Mucosa of rectum (tissue), 2 donors: Measurements from ENCODE around the gene ADORA3.
A peak's percentile ranks its signal among the peaks of the same experiment; 100 is the strongest.
"Not testable (repeated sequence)": the region's sequence is repeated elsewhere in the genome, so short reads cannot be mapped to it uniquely, and the experiment has no call there.

ENCODE experiments used
- H3K27ac ChIP-seq, 2 donors: one replicate each; pipeline ENCODE4 v1.7.0; 2013; ENCODE audit warnings: inconsistent platforms in 2 of 2, low read depth in 2 of 2, low read length in 2 of 2
- H3K27me3 ChIP-seq, 2 donors: one replicate each; pipeline ENCODE4 v1.7.0; 2013; ENCODE audit warnings: low read length in 2 of 2; ENCODE audit not compliant: control insufficient read depth in 2 of 2, insufficient read depth in 2 of 2
- H3K36me3 ChIP-seq, 2 donors: one replicate each; pipeline ENCODE4 v1.7.0; 2013; ENCODE audit warnings: low read length in 2 of 2; ENCODE audit not compliant: control insufficient read depth in 2 of 2, insufficient read depth in 2 of 2
- H3K4me1 ChIP-seq, 2 donors: one replicate each; pipeline ENCODE4 v1.7.0; 2013; ENCODE audit warnings: low read length in 2 of 2, mild to moderate bottlenecking in 1 of 2; ENCODE audit not compliant: control insufficient read depth in 2 of 2, insufficient read depth in 2 of 2
- H3K4me3 ChIP-seq, 2 donors: one replicate each; pipeline ENCODE4 v1.7.0; 2013; ENCODE audit warnings: low read length in 2 of 2
- H3K9ac ChIP-seq, 2 donors: one replicate each; pipeline ENCODE4 v1.7.0; 2013; ENCODE audit warnings: low read length in 2 of 2, low read depth in 1 of 2, mild to moderate bottlenecking in 1 of 2
- H3K9me3 ChIP-seq, 2 donors: one replicate each; pipeline ENCODE4 v1.7.0; 2013; ENCODE audit warnings: low read length in 2 of 2; ENCODE audit not compliant: control insufficient read depth in 2 of 2
- donor health status: healthy.
- donor health status: Normal muscosa, but diverticular disease.

ADORA3 gene

DNA sequence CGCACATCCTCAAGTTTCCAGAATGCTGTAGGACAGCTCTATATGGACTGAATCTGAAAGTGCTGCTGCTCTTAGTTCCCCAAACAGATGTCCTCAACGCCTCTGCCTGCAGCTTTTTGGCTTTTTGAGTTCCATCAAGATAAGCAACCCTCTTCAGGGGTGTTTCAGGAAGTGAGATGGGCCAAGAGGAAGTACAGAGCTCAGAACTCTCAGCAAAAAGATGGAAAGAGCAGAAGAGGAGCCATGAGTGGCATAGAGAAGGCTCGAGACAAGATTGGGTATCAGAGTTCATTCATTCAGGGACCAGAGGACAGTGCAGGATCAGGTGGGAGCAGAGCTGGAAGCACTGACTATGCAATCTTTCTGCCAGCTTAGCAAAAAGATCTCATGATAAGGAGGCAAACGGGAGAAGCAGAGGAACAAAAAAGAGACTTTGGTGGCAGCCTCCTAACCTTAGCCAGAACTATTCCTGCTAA lies at the start of gene ADORA3, which contains the start of gene TMIGD3:
TSS of gene ADORA3 (minus strand) at position 49 of the 476 bp plus-strand sequence. CDS start 279 bp downstream, outside the sequence.
TSS of gene TMIGD3 (minus strand) at position 49 of the 476 bp plus-strand sequence. CDS start 279 bp downstream, outside the sequence.
- H3K36me3 ChIP-seq = no peaks in the 10 kb centered on the region
- H3K4me3 ChIP-seq = peak within 1 kb of the TSS; percentile 2 to 14
- peaks cover 23 to 29% of the 10 kb centered on the region in 2 donors for H3K4me1 ChIP-seq
- H3K9me3 ChIP-seq = no peaks in the 10 kb centered on the region
- H3K27ac ChIP-seq = peak within 1 kb of the TSS; percentile 67 to 74
- H3K9ac ChIP-seq = no peak within 1 kb of the TSS
- no peaks in the 10 kb centered on the region for H3K27me3 ChIP-seq

DNA sequence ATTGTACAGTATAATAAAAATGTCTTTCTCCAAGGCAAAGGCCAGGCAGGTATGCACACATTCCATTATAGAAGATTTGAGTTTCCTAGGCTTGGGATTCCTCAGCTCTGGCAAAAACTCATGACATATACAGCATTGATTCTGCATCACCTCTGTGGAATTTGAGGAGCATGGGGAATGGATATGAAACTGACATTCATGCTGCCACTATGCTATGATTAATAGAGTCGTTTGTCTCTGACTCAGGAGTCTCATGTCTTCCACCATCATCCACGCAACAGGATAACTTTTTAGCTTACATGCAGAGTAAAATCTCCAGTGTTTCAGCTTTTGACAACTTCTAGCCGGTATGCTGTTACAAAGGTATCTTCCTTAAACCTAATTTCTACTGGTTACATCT lies 49.8 kb upstream of the ADORA3 start:
- no peaks in the 10 kb centered on the region for H3K36me3 ChIP-seq
- no peak overlapping the region for H3K9ac ChIP-seq
- no peaks in the 10 kb centered on the region for H3K27me3 ChIP-seq
- H3K9me3 ChIP-seq = no peaks in the 10 kb centered on the region
- H3K27ac ChIP-seq = no peak overlapping the region
- H3K4me3 ChIP-seq = no peak overlapping the region
- H3K4me1 ChIP-seq = no peaks in the 10 kb centered on the region

DNA sequence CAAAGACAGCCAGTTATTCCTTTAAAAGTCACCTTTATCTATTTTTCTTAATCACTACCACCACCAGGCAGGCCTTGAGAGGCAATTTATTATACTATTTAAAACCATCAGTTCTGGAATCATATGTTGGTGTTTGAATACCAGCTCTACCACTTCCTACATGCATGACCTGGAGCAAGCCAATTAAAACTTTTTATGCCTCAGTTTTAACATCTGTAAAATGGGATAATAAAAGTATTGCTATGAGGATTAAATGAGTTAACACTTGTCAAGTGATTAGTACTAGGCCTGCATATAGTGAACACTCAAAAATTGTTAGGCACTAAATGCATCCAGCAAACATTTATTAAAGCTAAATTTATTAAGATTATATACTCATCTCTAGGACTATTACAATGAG lies 49.2 kb upstream of the ADORA3 start:
- H3K36me3 ChIP-seq = no peaks in the 10 kb centered on the region
- no peak overlapping the region for H3K27ac ChIP-seq
- no peaks in the 10 kb centered on the region for H3K9me3 ChIP-seq
- H3K4me1 ChIP-seq = no peaks in the 10 kb centered on the region
- no peak overlapping the region for H3K4me3 ChIP-seq
- no peak overlapping the region for H3K9ac ChIP-seq
- H3K27me3 ChIP-seq = no peaks in the 10 kb centered on the region

DNA sequence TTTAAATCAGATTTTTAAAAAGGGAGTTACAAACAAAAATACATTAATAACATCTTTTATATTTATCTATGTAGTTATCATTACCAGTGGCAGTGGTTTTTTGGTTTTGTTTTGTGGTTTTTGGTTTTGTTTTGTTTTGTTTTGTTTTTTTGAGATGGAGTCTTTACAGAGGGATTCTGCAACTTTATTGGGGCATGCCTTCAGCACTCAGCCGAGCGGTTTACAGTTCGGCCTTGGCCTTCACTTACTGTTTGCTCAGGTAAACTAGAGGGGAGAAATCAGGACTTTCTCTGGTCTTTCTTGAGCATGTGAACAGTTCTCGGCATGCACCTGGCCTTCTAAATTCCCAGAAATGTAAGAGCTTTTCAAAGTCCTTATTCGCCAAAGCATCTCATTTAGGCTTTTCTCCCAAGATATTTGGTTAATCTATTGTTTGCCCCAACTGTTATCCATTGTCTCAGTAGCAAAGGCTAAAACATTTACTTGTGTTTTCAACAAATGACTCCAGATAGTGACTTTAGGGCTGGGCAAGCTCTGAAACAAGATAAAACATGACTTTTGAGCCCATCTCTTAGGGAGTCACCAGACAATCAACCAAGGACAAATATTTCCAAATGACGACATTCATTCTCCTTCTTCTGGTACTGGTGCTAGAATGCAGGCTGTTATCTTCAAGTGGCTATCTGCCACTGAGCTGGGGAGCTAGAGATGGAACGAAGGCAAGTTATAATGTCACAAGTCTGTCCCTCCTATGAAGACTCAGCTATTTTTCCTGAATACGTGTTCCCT lies 48.4 kb upstream of the ADORA3 start:
- no peak overlapping the region for H3K27ac ChIP-seq
- no peak overlapping the region for H3K9ac ChIP-seq
- H3K4me1 ChIP-seq = no peaks in the 10 kb centered on the region
- no peaks in the 10 kb centered on the region for H3K9me3 ChIP-seq
- H3K4me3 ChIP-seq = no peak overlapping the region
- no peaks in the 10 kb centered on the region for H3K36me3 ChIP-seq
- no peaks in the 10 kb centered on the region for H3K27me3 ChIP-seq

DNA sequence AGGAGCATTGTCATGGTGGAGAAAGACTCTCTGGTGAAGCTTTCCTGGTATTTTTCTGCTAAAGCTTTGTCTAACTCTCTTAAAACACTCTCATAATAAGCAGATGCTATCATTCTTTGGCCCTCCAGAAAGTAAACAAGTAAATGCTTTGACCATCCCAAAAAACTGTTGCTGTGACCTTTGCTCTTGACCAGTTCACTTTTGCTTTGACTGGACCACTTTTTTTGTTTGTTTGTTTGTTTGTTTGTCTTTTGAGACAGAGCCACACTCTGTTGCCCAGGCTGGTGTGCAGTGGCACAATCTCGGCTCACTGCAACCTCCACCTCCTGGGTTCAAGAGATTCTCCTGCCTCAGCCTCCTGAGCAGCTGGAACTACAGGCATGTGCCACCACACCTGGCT lies 44.4 kb upstream of the ADORA3 start:
- not testable (repeated sequence) for H3K27me3 ChIP-seq, H3K9ac ChIP-seq, H3K27ac ChIP-seq, H3K9me3 ChIP-seq, H3K4me1 ChIP-seq, H3K36me3 ChIP-seq, H3K4me3 ChIP-seq

DNA sequence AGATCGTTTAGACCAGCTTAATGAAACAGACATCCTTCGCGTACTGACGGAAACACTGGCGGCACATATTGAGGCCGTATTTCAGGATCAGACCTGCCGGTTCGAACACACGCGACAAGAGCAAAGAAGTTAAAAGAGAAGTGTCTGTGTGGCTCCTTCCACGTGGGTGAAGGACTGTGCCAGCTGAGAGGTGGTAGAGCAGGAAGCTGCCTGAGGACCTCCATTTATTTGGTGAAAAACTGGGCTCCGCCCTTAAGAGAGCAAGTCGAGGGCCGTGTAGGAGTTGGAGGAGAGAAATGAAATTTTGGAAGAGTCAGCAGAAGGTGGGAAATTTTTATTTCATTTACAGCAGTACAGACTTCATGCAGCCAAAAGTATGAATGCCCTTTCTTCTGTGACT lies 38.8 kb upstream of the ADORA3 start:
- Histone ChIP-seq H3K4me3 (no peak overlapping the region), H3K27me3 (no peaks in the 10 kb centered on the region), H3K27ac (no peak overlapping the region), H3K4me1 (no peaks in the 10 kb centered on the region), H3K36me3 (no peaks in the 10 kb centered on the region), H3K9me3 (no peaks in the 10 kb centered on the region), H3K9ac (no peak overlapping the region)

DNA sequence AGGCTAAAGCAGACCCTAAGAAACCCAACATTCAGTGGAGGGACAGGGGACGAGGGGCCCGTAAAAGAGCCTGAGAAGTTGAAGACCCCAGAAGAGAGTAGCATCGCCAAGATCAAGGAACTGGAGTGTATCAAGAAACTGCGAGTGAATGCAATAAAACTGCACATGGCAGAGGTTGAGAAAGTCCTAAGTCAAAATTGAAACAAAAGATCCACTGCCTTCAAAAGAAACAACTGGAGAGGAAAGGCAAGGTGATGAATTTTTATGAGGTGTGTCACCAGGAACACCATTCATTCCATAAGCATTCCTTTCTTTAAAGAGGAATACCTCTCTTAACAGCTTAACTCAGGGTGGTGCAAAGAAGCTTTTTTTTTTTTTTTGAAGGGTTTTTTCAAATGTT lies 38.3 kb upstream of the ADORA3 start:
- Histone ChIP-seq H3K36me3 (no peaks in the 10 kb centered on the region), H3K4me3 (no peak overlapping the region), H3K27me3 (no peaks in the 10 kb centered on the region), H3K9me3 (no peaks in the 10 kb centered on the region), H3K27ac (no peak overlapping the region), H3K9ac (no peak overlapping the region), H3K4me1 (no peaks in the 10 kb centered on the region)

DNA sequence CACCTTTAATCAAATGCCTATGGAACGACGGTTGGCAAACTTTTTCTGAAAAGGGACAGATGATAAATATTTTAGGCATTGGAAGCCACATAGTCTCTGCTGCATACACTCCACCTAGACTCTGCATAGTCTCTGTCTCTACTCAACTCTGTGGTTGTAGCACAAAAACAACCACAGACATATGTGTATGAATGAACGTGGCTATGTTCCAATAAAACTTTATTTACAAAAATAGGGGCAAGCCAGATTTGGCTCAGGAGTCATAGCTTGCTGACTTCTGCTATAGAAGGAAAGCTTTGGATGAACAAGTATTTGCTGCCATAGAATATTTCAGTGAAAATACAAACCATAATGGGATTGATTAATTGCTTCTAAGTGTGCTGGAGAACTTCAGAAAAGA lies 37.5 kb upstream of the ADORA3 start:
- Histone ChIP-seq H3K27ac (no peak overlapping the region), H3K4me3 (no peak overlapping the region), H3K36me3 (no peaks in the 10 kb centered on the region), H3K9ac (no peak overlapping the region), H3K27me3 (no peaks in the 10 kb centered on the region), H3K9me3 (no peaks in the 10 kb centered on the region), H3K4me1 (no peaks in the 10 kb centered on the region)

DNA sequence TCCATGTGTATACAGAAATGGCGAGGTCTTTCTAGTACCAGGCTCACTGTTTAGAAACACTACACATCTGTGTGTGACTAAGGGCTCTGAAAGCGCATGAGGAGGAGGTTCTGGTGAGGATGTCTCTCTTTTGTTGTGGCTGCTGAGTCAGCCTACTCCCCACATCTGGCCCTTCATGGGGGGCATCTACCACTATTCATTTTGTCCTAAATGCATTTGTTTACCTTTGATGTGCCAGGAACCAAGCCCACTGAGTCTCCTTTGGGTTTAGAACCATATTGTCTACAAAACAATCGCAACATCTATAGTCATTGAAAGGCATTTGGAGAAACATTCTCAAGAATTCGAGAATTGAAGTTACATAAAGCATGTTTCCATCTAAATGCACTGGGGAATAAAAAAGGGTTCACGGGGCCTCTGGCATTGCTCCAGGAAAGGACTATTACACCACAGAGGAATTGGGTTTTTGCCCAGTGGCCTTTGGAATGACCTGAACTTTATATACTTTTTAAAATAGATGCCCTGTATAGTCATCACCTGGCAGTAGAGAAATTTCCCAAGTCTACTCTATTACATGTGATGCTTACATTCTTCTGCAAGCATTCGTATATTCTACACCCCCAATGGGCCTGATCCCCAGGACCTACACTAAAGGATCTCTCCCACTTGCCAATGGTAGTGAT lies 35.1 kb upstream of the ADORA3 start:
- Histone ChIP-seq H3K9me3 (no peaks in the 10 kb centered on the region), H3K27ac (no peak overlapping the region), H3K4me1 (no peaks in the 10 kb centered on the region), H3K27me3 (no peaks in the 10 kb centered on the region), H3K4me3 (no peak overlapping the region), H3K36me3 (no peaks in the 10 kb centered on the region), H3K9ac (no peak overlapping the region)
